AML-193 (cell line): Measurements from ENCODE around the gene ENAH.
"Not testable (repeated sequence)": the region's sequence is repeated elsewhere in the genome, so short reads cannot be mapped to it uniquely, and the experiment has no call there.

ENCODE experiments used
- DNase-seq, 2 experiments: peaks; one replicate each; lab custom pipeline; 2025; lab: John Stamatoyannopoulos, UW

ENAH gene

DNA sequence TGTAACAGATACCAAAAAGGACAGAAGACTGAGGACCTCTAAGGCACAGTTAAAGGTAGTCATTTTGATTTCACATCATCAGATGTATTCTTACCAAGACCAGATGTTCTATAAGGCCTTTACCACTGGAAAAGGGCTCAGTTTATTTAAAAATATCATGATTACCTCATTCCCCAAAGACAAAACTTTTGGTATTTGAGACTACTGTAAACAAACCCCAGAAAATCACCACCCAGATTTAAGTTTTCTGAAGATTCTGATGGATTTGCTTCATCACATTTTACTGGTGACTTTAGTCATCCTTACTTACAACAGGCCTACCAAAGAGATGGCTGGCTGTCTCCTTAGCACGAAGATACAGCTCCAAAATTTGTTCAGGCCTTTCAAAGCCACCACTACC lies 8.3 kb downstream of the ENAH start:
- DNase-seq: no peak

DNA sequence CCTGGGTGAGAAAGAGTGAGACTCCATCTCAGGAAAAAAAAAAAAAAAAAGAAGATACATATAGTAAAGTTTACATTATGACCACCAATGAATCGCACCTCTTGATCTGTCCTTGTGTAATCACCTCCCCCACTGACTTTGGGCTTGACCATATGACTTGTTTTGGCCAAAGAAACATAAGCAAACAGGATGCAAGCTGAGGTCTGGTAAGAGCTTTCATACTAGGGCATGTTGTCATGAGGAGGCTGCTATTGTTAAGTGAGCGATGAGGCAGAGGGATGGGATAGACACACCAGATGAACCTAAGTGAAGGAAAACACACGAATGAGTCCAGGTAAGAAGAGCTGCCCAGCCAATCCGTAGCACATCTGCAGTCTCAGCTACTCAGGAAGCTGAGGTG lies 10.7 kb downstream of the ENAH start:
- DNase-seq: no peak

DNA sequence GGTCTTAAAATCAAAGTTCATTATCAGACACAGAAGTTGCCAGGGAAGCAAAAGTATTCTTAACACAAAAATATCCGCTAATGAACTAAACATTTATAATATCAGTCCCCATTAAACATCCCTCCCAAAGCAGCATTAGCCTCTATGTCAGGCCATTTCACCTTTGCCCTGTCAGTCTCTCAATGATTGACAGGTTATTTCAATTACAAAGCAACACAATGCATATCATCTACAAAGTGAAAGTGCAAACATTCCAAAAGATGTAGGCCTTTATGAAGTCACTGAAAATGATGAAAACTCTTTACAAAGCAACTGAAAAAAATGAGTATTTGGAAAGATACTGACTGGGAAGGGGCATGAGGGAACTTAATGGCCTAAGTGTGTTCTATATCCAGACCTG lies 14.1 kb downstream of the ENAH start:
- no peak for DNase-seq

DNA sequence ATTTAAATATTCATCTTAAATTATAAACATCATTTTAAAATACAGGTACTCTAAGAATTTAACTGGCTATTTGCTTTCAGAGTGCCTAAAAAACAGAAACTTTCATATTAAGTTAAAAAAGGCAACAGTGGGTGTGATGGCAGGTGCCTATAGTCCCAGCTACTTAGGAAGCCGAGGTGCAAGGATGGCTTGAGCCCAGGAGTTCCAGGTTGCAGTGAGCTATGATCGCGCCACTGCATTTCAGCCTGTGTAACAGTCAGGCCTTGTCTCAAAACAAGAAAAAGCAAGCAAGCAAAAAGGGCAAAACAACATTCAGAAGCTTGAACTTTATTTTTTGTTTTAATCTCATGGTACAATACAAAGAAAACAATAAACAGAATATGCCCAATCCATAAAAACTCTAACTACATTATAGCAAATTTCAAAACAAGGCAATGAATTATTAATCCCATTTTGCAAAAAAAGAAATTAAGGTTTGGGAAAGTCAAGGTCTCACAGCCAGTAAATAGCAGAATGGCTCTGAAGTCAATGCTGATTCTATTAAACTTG lies 15.2 kb downstream of the ENAH start:
- DNase-seq: no peak

DNA sequence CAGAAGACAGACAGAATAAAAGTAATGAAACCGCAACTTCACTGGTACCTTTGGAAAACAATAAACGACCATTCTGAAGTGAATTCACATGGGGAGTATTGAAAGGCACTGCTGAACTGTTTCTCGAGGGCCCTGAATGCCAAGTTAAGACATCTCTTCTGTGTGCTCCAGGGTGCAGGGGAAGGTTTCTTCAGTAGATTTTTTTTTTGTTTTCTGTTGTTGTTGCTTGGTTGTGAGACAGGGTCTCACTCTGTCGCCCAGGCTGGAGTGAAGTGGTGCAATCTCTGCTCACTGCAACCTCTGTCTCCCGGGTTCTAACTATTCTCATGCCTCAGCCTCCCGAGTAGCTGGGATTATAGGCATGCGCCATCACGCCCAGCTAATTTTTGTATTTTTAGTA lies 15.9 kb downstream of the ENAH start:
- not testable (repeated sequence) for DNase-seq

DNA sequence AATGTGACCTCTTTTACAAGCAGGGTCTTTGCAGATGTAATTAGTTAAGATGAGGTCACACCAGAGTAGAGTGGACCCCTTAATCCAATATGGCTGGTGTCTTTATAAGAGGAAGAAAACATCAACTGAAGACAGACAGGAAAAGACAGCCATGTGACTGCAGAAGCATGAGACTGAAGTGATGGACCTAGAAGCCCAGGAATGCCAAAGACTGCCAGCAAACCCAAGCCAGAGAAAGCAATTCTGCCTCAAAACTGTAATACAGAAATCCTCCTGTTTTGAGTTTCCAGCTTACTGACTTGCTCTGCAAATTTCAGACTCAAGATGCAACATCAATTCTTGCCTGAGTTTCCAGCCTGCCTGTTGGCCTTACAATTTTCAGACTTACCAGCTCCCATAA lies 17.3 kb downstream of the ENAH start:
- DNase-seq: no peak

DNA sequence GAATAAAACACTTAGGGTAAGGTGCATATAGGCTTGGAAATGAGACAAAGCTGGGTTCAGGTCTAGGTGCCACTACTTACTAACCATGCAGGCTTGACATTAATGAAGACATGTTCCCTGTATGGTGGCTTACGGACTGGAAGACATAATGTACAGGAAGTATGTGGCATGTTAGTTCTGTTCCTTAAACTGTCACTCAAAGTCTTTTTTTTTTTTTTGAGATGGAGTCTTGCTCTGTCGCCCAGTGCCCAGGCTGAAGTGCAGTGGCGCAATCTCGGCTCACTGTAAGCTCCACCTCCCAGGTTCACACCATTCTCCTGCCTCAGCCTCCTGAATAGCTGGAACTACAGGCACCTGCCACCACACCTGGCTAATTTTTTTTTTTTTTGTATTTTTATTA lies 20.1 kb downstream of the ENAH start:
- not testable (repeated sequence) for DNase-seq

DNA sequence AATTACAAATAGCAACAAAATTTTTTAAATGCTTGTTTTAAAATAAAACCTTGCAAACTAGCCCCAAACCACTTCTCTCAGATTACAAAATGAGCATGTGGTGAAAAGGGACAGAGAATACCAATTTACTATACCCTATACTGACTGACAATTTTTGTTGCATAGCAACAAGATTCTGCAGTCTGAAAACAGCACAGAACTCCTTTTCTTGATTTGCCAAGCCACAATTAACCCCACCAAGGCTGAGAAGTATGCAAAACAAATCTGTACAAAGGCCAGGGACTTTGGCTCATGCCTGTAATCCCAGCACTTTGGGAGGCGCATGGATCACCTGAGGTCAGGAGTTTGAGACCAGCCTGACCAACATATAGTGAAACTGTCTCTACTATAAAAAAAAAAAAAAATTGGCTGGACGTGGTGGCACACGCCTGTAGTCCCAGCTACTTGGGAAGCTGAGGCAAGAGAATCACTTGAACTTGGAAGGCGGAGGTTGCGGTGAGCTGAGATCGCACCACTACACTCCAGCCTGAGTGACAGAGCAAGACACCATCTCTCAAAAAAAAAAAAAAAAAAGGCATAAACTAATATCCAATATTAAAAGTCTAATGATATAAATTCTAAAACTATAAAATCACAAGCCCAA lies 21.8 kb downstream of the ENAH start:
- no peak for DNase-seq

DNA sequence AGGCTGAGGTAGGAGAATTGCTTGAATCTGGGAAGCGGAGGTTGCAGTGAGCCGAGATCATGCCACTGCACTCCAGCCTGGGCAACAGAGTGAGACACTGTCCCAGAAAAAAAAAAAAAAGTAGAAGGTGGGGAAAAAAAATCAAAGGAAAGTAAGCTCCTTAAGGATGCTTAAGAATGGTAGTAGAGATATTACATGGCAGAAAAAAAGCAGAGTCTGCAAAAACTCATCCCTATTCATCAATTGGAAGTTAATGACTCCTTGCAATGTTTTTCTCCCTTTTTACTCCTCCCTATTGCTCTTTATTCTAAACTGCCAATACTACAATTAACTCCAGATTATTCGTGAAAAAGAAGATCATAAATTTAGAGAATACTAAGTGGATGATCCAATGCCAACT lies 23.4 kb downstream of the ENAH start:
- no peak for DNase-seq

DNA sequence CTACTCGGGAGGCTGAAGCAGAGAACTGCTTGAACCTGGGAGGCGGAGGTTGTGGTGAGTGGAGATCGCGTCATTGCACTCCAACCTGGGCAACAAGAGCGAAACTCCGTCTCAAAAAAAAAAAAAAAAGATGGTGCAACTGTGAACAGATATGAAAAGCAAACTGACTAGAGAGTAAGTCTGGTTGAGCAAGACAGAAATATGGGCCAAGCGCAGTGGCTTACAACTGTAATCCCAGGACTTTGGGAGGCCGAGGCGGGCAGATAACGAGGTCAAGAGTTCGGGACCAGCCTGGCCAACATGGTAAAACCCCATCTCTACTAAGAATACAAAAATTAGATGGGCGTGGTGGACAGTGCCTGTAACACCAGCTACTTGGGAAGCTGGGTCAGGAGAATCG lies 24.1 kb downstream of the ENAH start:
- not testable (repeated sequence) for DNase-seq

DNA sequence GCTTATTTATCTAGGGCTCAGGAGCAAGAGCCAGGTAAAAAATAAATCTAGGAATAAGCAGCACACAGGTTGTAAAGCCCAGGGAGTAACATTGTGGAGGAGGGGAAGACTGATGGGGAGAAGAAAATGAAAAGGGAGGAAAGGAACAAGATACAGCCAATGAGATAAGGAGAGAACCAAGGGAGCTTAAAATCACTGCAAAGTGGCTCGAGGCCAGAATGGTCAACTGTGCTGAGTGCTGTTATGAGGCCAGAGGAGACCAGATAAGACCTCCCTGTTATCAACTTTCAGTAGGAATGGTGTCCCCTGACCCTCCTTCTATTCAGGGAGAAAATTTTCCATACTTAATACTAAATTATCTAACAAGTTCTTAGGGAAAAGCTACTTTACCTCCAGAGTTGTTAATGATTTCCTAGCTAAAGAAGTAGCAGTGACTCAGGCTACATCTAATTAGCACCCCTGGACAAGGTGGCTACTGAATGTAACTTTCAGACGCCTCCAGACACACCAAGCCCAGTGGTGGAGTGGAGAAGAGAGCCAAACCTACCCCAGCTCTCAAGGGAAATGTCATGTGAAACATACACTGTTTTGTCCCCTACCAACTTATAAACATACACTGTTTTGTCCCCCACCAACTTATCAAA lies 25.5 kb downstream of the ENAH start:
- DNase-seq: no peak

DNA sequence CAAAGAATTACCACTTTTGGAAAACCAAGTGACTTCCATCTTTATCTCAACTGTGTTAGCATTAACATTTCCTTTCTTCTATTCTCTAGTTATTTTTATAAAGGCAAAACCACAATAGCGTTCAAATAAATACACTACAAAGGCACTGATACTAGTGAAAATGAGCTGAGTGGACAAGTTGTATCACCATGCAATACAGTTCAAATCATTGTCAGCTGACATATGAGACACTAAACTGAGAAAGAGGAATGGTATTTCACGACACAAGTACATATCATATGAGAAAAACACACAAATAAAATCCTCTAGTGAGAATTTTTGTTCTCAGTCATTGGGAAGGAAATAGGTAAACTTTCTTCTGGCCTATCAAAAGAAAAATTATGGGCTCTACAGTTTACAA lies 26.2 kb downstream of the ENAH start:
- DNase-seq: no peak

DNA sequence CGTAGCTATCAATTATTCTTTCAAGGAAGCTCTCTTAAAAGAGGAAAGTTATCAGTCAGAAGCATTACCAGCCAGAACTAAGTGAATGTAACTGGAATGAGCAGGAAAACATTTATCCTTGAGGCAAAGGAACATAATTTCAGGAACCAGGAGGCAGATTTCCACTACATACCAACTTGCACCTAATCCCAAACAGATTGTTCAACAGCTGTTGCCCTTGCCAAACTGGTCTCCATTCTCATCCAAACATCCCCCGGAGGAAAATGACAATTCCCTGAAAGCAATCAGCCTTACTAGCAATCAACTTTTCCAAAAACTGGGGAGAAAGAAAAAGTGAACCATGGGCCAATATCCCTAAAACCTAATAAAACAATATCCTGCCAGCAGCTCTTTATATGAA lies 35.0 kb downstream of the ENAH start:
- DNase-seq: no peak

DNA sequence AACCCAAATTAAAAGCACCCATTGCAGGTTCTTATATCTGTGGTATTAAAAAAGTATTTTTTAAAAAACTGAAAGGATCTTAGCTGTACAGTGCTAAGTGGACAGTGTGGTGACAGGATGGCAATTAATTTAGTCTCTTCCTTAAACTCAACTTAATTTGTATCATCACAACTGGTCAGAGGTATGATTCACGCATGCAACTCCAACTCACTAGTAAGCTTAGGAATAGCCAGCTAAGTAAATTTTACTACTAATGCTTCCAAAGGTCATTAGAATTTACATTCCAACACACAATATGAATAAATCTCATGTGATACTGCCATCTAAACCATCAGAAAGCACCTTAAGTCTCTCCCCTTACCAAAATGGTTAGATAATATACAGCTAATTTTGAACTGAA lies 35.4 kb downstream of the ENAH start:
- DNase-seq: no peak

DNA sequence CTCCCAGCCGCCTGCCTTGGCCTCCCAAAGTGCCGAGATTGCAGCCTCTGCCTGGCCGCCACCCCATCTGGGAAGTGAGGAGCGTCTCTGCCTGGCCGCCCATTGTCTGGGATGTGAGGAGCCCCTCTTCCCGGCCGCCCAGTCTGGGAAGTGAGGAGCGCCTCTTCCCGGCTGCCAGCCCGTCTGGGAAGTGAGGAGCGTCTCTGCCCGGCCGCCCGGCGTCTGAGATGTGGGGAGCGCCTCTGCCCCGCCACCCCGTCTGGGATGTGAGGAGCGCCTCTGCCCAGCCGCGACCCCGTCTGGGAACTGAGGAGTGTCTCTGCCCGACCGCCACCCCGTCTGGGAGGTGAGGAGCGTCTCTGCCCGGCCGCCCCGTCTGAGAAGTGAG lies 37.5 kb downstream of the ENAH start:
- DNase-seq: not testable (repeated sequence)

DNA sequence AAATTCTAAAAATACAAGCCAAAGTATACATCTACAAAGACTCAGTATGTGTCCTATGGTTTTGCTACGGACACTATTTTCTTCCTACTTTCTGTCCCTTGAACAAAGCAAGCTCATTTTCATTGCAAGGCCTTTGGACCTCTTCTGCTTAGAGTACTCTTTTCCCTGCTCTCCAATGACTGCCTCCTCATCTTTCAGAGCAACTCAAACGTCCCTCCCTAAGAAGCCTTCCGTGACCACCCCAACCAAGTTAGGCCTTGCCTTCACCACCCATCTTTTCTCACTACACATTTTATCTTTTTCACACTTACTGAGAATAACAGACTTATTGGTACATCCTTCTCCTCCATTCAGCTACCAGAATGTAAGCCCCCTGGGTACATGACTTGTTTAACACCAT lies 39.9 kb downstream of the ENAH start:
- DNase-seq: no peak

DNA sequence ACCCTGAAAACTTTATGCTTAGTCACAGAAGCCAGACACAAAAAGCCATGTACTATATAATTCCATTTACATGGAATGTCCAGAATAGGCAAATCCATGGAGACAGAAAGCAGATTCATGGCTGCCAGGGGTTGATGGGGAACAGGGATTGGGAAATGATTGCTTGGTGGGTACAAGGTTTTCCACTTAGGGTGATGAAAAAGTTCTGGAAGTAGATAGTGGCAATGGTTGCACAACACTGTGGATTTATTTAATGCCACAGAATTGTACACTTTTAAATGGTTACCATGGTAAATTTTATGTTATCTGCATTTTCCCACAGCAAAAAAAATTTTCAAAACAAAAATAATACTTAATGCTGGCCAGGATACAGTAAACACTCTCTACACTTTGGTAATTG lies 40.6 kb downstream of the ENAH start:
- DNase-seq: no peak

DNA sequence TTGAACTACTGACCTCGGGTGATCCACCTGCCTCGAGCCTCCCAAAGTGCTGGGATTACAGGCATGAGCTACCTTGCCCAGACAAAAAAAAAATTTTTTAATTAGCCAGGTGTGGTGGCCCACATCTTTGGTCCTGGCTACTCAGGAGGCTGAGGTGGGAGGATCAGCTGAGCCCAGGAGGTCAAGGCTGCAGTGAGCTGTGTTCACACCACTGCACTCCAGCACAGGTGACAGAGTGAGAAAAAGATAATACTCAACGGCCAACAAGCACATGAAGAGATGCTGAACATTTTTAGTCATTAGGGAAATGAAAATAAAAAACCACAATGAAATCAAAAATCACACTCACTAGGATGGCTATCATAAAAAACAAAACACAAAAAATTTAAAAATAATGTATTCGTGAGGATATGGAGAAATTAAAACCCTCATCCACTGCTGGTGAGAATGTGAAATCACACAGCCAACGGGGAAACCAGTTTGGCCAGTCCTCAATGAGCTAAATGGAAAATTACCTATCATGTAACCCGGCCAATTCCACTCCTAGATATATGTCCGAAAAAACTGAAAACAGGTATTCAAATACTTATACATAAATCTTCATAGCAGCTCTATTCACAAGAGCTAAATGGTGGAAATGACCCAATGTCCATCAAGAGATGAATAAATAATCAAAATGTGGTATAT lies 41.2 kb downstream of the ENAH start:
- DNase-seq: no peak

DNA sequence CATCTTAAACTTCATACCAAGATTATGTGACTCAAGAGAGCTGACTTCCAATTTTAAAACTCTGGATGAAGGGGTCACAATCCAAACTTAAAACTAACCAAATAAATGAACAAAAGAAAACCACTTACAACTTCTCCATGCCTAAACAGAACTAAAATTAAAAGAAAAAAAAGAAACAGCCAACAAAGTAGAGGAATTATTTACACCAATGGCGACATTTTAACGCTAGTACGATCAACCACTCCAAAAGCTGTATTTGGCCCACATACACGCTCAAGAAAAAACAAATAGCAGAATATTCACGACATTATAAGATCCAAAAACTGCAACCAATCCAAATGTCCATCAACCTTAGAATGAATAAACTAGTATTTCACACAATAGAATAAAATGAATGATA lies 42.4 kb downstream of the ENAH start:
- DNase-seq: no peak

DNA sequence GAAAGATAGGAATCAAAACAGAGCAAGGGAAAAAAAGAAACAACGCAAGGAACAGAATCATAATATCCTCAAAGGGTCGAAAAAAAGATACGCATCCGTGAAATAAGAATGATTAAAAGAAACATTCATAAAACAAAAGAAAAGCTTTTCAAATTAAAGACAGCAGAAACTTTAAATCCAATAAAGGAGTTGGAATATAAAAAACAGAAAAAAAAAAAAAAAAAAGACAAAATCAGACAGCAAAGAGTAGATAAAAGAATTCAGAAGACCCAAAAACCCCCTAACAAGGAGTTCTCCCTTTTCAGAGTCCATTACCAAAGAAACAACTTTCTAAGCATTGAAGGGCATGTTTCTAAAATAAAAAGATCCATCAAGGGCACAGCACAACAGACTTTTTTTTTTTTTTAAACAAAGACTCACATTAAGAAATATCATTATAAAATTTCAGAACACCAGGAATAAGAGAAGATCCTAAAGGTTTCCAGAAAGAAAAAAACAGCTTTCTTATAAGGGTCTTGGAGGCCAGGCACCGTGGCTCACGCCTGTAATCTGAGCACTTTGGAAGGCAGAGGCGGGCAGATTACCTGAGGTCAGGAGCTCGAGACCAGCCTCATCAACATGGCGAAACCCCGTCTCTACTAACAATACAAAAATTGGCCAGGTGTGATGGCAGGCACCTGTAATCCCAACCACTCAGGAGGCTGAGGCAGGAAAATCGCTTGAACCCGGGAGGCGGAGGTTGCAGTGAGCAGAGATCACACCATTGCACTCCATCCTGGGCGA lies 44.7 kb downstream of the ENAH start:
- DNase-seq: no peak

DNA sequence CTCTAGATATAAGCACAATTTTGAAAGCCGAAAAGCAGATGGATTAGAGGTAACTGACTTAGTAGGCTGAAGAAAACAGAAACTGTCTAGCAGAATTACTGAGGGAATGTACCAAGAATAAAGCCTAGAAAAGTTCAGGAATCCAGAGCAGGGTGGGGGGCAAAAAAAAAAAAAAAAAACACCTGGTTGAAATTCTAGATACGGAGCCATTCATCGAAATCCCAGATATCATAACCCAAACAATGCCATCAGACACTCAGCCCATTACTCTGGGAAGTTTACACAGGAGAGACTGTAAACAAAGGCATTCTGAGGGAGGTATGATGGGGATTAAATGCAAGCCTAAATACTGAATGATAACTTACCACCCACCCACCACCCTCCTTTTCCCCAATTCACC lies 45.6 kb downstream of the ENAH start:
- no peak for DNase-seq

DNA sequence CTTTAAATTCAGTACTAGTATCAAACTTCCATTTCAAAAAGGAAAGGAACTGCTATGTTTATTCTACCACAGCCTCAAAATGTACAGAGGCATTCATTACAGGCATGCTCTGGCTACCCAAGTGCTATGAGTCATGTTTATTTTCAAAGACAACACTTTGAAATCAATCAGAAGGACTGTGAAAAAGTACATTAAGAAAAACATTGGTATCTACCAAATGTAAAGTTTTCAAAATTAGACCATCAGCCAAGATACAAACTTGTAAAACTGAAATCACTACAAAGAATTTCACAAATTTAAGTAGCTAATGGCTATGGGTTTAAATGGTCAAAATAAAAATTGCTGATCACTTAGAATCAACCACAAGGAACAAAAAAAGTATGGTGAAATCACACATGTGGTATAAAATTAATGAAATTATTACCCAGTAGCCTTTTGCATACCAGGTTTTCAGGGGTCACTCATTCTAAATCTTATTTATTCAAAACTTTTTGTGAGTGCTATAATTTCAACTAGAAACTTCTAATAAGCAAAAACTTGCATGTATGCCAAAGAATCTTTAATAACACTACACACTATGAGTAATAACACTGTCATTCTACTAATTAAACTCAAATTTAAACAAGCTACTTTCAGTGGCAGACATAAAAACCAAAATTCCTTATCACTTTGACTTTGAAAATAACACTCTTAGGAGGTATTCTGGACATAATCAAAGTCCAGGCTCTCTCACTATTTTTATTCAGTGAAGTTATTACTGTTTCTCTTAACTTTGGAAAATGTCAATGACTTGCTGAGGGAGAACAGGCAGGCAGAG lies 49.2 kb downstream of the ENAH start:
- DNase-seq: no peak
